Transverse colon (tissue), 4 donors: ENCODE measurements around the gene PIK3CD. TPM values are rescaled to one million over a fixed set of nuclear protein-coding genes. Genes with fewer than 3 reads are reported as not detected.

Experiments
- DNase-seq: peaks from one replicate; pipeline ENCODE4 v3.0.0-alpha.2; 2019
- H3K27ac ChIP-seq, 4 donors: fragments of 200-600 bp; sonication (generic); 2 replicates each; pipeline ENCODE4 v1.5.1; 2016 to 2018; ENCODE audit warnings: inconsistent platforms in 4 of 4
- H3K27me3 ChIP-seq: fragments of 200-600 bp; sonication (generic); 2 replicates; pipeline ENCODE4 v1.5.1; 2017; ENCODE audit warnings: inconsistent platforms
- H3K36me3 ChIP-seq, 4 donors: fragments of 200-600 bp; sonication (generic); 2 replicates each; pipeline ENCODE4 v1.5.1; 2017 to 2019; ENCODE audit warnings: inconsistent platforms in 4 of 4
- H3K4me1 ChIP-seq, 4 donors: fragments of 200-600 bp; sonication (generic); 2 replicates each; pipeline ENCODE4 v1.5.1; 2017 to 2020; ENCODE audit warnings: inconsistent platforms in 4 of 4
- H3K4me3 ChIP-seq, 4 donors: fragments of 200-600 bp; sonication (generic); 1 replicate in 1 of 4; 2 replicates in 3 of 4; pipeline versions ENCODE4 v1.5.1 to v1.6.1; 2017 to 2019; ENCODE audit warnings: inconsistent platforms in 4 of 4
- H3K9me3 ChIP-seq, 2 donors: fragments of 200-600 bp; sonication (generic); 2 replicates each; pipeline ENCODE4 v1.5.1; 2017 to 2019; ENCODE audit warnings: inconsistent platforms in 2 of 2
- EP300 ChIP-seq: sonication (generic); formaldehyde crosslinking; IDR thresholded peaks from one replicate; pipeline ENCODE4 v1.6.1; 2017; ENCODE audit warnings: antibody characterized with exemption, low read depth
- POLR2A ChIP-seq: fragments of 450-650 bp; IDR thresholded peaks from one replicate; pipeline ENCODE4 v1.6.1; 2016; ENCODE audit warnings: antibody characterized with exemption, mild to moderate bottlenecking, moderate library complexity
- POLR2AphosphoS5 ChIP-seq, 3 donors: sonication (generic); formaldehyde crosslinking; IDR thresholded peaks; one replicate each; pipeline ENCODE4 v1.6.1; 2016; ENCODE audit warnings: antibody characterized with exemption in 3 of 3
- WGBS, 2 donors: methylation state at CpG; one replicate each; pipeline ENCODE4 v1.1.5; 2018; ENCODE audit warnings: low coverage in 1 of 2; 5-methylcytosine and 5-hydroxymethylcytosine counted together
- in situ Hi-C, 4 donors: fragments of 200-750 bp; cut with MboI; loops; one replicate each; pipeline versions ENCODE4 v1.15.0 to v1.15.1; 2017; ENCODE audit warnings: low sequenced_read_pairs in 3 of 4, low pct_ligation_motif_present in 1 of 4, low pct_unique_long_range_greater_than_20kb in 1 of 4
- intact Hi-C: fragments of 100-400 bp; cut with DNase I; formaldehyde crosslinking; loops from one replicate; pipeline ENCODE4 v1.15.1; 2023; ENCODE audit warnings: low total_unique reads
- total RNA-seq, 4 donors: library from RNA; depleted of rRNA; stranded (reverse); fragments of >200 nt; gene quantifications; one replicate each; pipeline ENCODE4 v1.1.0, GENCODE V29; 2016
- TF ChIP-seq, protein P1 (sequence below), 5 experiments: fragments of 200-600 bp in 3 of 5; fragments of 450-650 bp in 2 of 5; sonication (generic) in 3 of 5; IDR thresholded peaks; 1 replicate in 2 of 5; 2 replicates in 3 of 5; pipeline ENCODE4 v1.5.1; 2016 to 2017; ENCODE audit warnings: antibody characterized with exemption in 5 of 5, inconsistent platforms in 3 of 5, mild to moderate bottlenecking in 2 of 5, moderate library complexity in 1 of 5

PIK3CD gene
- total RNA-seq, 4 donors from 2014 or later: 0.20 to 6.7 (median 4.1) TPM

DNA sequence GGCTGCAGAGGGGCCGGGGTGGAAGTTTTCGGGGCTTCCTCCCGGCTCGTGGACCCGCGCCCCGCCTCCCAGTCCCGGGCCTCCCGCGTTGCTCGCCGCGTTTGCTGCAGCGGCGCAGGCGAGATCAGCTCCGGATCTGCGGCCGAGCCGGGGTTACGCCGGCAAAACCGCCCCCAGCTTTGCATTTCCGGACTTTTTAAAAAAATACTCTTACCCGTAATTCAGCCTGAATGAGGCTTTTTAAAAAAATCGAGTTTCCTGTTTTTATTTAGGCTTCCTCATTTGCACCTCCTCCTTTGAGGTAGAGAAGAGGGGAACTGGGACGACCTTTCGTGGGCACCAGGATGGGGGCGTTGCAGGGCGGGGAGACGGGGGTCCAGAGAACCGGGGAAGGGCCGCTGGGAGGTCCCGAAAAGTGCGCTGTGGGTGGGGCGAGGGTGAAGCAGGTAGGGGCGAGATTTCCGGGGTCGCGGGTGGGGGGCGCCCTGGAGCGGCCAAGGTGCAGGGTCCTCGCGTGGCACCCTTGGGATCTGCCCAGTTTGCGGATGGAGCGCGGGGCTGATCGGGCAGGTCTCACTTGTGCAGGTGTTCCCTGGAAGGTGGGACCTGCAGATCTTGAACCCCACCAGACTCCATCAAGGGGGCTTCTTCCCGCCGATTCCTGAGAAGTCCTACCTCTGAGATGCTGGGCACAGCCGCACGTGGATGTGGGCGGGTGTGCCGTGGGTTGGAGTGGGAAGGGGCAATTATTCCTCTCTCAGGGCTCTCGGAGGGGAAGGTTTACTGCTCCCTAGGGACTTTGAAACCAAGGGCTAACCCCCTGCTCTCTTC lies 1.1 kb downstream of the PIK3CD start:
- intact Hi-C loops (no loop called here), in situ Hi-C loops (no loop called here)
- TF ChIP-seq EP300 (no peak), POLR2A (no peak), POLR2AphosphoS5 (IDR thresholded peaks at IDR 0.05) (no peak)
- TF ChIP-seq, protein P1, sequence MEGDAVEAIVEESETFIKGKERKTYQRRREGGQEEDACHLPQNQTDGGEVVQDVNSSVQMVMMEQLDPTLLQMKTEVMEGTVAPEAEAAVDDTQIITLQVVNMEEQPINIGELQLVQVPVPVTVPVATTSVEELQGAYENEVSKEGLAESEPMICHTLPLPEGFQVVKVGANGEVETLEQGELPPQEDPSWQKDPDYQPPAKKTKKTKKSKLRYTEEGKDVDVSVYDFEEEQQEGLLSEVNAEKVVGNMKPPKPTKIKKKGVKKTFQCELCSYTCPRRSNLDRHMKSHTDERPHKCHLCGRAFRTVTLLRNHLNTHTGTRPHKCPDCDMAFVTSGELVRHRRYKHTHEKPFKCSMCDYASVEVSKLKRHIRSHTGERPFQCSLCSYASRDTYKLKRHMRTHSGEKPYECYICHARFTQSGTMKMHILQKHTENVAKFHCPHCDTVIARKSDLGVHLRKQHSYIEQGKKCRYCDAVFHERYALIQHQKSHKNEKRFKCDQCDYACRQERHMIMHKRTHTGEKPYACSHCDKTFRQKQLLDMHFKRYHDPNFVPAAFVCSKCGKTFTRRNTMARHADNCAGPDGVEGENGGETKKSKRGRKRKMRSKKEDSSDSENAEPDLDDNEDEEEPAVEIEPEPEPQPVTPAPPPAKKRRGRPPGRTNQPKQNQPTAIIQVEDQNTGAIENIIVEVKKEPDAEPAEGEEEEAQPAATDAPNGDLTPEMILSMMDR (IDR thresholded peaks at IDR 0.05): no peak
- Histone ChIP-seq H3K4me1 (peaks cover 0 to 22% (median 15%) of the 10 kb centered on the region in 4 donors), H3K4me3 (peak overlapping the region in 3 of 4 donors; percentile 35 to 55 (median 47)), H3K27ac (peak overlapping the region; percentile 69 to 79 (median 77)), H3K9me3 (no peaks in the 10 kb centered on the region), H3K27me3 (peaks cover 54% of the 10 kb centered on the region), H3K36me3 (no peaks in the 10 kb centered on the region)
- 0 to 14% methylated on average over 5 to 49 of the region's 55 CpGs for WGBS, 2 donors
- peak; percentile 42 for DNase-seq

DNA sequence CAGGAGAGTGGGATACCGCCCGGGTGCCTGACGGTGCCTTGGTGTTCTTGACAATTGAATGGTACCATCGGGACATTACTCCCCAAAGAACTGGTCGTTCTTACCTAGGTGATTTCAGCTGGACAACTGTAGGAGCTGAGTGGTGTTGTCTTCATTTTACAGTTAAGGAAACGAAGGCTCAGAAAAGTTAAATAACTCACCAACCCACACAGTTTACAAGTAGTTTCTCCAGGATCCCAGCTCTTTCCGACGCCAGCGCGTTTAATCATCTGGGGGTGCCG lies 1.6 kb downstream of the PIK3CD start:
- Histone ChIP-seq H3K27ac (peak overlapping the region; percentile 42 to 79 (median 73)), H3K4me1 (peaks cover 0 to 22% (median 15%) of the 10 kb centered on the region in 4 donors), H3K9me3 (no peaks in the 10 kb centered on the region), H3K4me3 (peak overlapping the region in 2 of 4 donors; percentile 47 to 55), H3K36me3 (no peaks in the 10 kb centered on the region), H3K27me3 (peaks cover 54% of the 10 kb centered on the region)
- DNase-seq: no peak
- intact Hi-C loops: no loop called here
- in situ Hi-C loops: no loop called here
- WGBS, 2 donors: 39% methylated on average over 11 of the region's 11 CpGs; no CpG with 5 or more reads in 1 of the 2 donors
- TF ChIP-seq POLR2AphosphoS5 (IDR thresholded peaks at IDR 0.05) (no peak), EP300 (no peak), POLR2A (no peak)
- TF ChIP-seq, protein P1 (IDR thresholded peaks at IDR 0.05): no peak

DNA sequence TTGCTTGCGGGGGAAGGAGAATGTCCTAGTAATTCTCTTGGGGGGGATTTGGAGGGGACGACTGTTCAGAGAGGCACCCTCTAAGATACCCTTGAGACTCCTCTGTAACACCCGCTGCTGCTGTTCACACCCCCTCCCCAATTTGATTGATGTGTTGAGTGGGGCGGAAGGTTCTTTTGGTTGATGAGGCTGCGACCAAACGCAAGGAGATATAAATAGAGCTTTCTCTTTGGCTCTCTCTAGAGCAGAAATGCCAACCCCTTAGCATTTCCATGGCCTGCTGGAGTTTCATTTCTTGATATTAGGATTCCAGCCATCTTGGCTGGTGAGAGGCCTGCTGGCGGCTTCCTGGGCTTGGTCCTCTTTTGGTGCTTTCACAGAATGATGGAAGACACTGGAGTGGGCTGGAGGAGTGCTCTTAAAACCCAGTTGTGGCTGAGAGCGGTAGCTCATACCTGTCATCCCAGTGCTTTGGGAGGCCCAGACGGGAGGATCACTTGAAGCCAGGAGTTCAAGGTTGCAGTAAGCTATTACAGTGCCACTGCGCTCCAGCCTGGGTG lies 2.0 kb downstream of the PIK3CD start:
- H3K4me1 ChIP-seq: peaks cover 0 to 22% (median 15%) of the 10 kb centered on the region in 4 donors
- intact Hi-C loops: no loop called here
- H3K9me3 ChIP-seq: no peaks in the 10 kb centered on the region
- peaks cover 54% of the 10 kb centered on the region for H3K27me3 ChIP-seq
- in situ Hi-C loops: no loop called here
- 57 to 80% methylated on average over 1 to 9 of the region's 10 CpGs for WGBS, 2 donors
- peak overlapping the region in 1 of 4 donors; percentile 55 for H3K4me3 ChIP-seq
- H3K36me3 ChIP-seq: no peaks in the 10 kb centered on the region
- TF ChIP-seq POLR2AphosphoS5 (IDR thresholded peaks at IDR 0.05) (no peak), EP300 (no peak), POLR2A (no peak)
- TF ChIP-seq, protein P1 (IDR thresholded peaks at IDR 0.05): no peak
- H3K27ac ChIP-seq: peak overlapping the region; percentile 35 to 79 (median 73)
- no peak for DNase-seq

GRCh38 chr1:9654051-9654833 lies 2.7 kb downstream of the PIK3CD start:
- Histone ChIP-seq H3K9me3 (no peaks in the 10 kb centered on the region), H3K27me3 (peaks cover 54% of the 10 kb centered on the region), H3K27ac (peak overlapping the region; percentile 35 to 79 (median 73)), H3K36me3 (no peaks in the 10 kb centered on the region), H3K4me1 (peaks cover 0 to 22% (median 15%) of the 10 kb centered on the region in 4 donors), H3K4me3 (peak overlapping the region in 1 of 4 donors; percentile 55)
- no peak for TF ChIP-seq POLR2AphosphoS5 (IDR thresholded peaks at IDR 0.05)
- TF ChIP-seq EP300: no peak
- TF ChIP-seq, protein P1 (IDR thresholded peaks at IDR 0.05): no peak
- no peak for TF ChIP-seq POLR2A
- 70% methylated on average over 25 of the region's 25 CpGs; no CpG with 5 or more reads in 1 of the 2 donors for WGBS, 2 donors
- intact Hi-C loops: no loop called here
- no peak for DNase-seq
- in situ Hi-C loops: no loop called here
